CD14-positive monocyte (primary cell): ENCODE results near the gene TBXAS1. TPM values are rescaled to one million over a fixed set of nuclear protein-coding genes. Genes with fewer than 3 reads are reported as not detected.
A peak's percentile ranks its signal among the peaks of the same experiment; 100 is the strongest.

ENCODE experiments used
- DNase-seq, 3 donors: peaks; one replicate each; pipeline ENCODE4 v3.0.0-alpha.2; 2011 to 2022
- H2AFZ ChIP-seq: 2 replicates; pipeline ENCODE4 v1.6.0; 2012; ENCODE audit warnings: mild to moderate bottlenecking, low read depth, low read length, inconsistent platforms; ENCODE audit not compliant: insufficient read depth, poor library complexity, severe bottlenecking
- H3K27ac ChIP-seq, 2 donors: 1 replicate in 1 of 2; 2 replicates in 1 of 2; pipeline ENCODE4 v1.5.1; 2012 to 2013; ENCODE audit warnings: low read length in 2 of 2, control low read depth in 1 of 2, inconsistent platforms in 1 of 2, low read depth in 1 of 2, mild to moderate bottlenecking in 1 of 2
- H3K27me3 ChIP-seq, 2 donors: one replicate each; pipeline versions ENCODE4 v1.6.0 to v1.6.1; 2011 to 2013; ENCODE audit warnings: low read length in 2 of 2; ENCODE audit not compliant: control insufficient read depth in 2 of 2, insufficient read depth in 2 of 2
- H3K36me3 ChIP-seq, 2 donors: replicated peaks in 1 of 2; 1 replicate in 1 of 2; 2 replicates in 1 of 2; pipeline versions ENCODE4 v1.5.1 to v1.6.1; 2012 to 2013; ENCODE audit warnings: low read length in 2 of 2, control low read depth in 1 of 2, inconsistent platforms in 1 of 2, mild to moderate bottlenecking in 1 of 2; ENCODE audit not compliant: insufficient read depth in 2 of 2, control insufficient read depth in 1 of 2
- H3K4me1 ChIP-seq, 2 donors: 1 replicate in 1 of 2; 2 replicates in 1 of 2; pipeline versions ENCODE4 v1.5.1 to v1.6.1; 2012 to 2013; ENCODE audit warnings: low read length in 2 of 2, control low read depth in 1 of 2, inconsistent platforms in 1 of 2, mild to moderate bottlenecking in 1 of 2, moderate library complexity in 1 of 2; ENCODE audit not compliant: insufficient read depth in 2 of 2, control insufficient read depth in 1 of 2
- H3K4me2 ChIP-seq: replicated peaks from 2 replicates; pipeline ENCODE3; 2012; ENCODE audit warnings: low read length, moderate library complexity, mild to moderate bottlenecking; ENCODE audit not compliant: poor library complexity, severe bottlenecking; ENCODE audit errors: extremely low read depth
- H3K4me3 ChIP-seq, 3 experiments: fragments of 200-600 bp in 1 of 3; sonication (generic) in 1 of 3; replicated peaks in 1 of 3; 1 replicate in 2 of 3; 2 replicates in 1 of 3; pipeline ENCODE4 v1.5.1; 2011 to 2013; ENCODE audit warnings: low read length in 3 of 3, mild to moderate bottlenecking in 3 of 3, control low read depth in 2 of 3, low read depth in 2 of 3, inconsistent platforms in 1 of 3, moderate library complexity in 1 of 3
- H3K79me2 ChIP-seq: 2 replicates; pipeline ENCODE4 v1.6.0; 2012; ENCODE audit warnings: mild to moderate bottlenecking, control low read depth, inconsistent platforms, low read length, moderate library complexity; ENCODE audit not compliant: insufficient read depth
- H3K9ac ChIP-seq: 2 replicates; pipeline ENCODE4 v1.6.0; 2017; ENCODE audit warnings: low read length, mild to moderate bottlenecking; ENCODE audit not compliant: insufficient read depth, poor library complexity, severe bottlenecking
- H3K9me3 ChIP-seq, 2 donors: replicated peaks in 1 of 2; 1 replicate in 1 of 2; 2 replicates in 1 of 2; pipeline versions ENCODE4 v1.5.1 to v1.6.1; 2012 to 2013; ENCODE audit warnings: low read length in 2 of 2, control low read depth in 1 of 2; ENCODE audit not compliant: control insufficient read depth in 1 of 2, insufficient read depth in 1 of 2
- H4K20me1 ChIP-seq: 2 replicates; pipeline ENCODE4 v1.6.0; 2012; ENCODE audit warnings: mild to moderate bottlenecking, low read length, control low read depth, moderate library complexity; ENCODE audit not compliant: insufficient read depth
- H3K27ac Mint-ChIP-seq, 7 donors: one replicate each; pipeline ENCODE4 v1.8.0; 2020; ENCODE audit warnings: mild to moderate bottlenecking in 7 of 7, mixed read lengths in 7 of 7, moderate library complexity in 6 of 7, inconsistent platforms in 2 of 7
- H3K27me3 Mint-ChIP-seq, 3 donors: one replicate each; pipeline ENCODE4 v1.8.0; 2021 to 2022; ENCODE audit warnings: low read depth in 3 of 3, mild to moderate bottlenecking in 3 of 3, mixed read lengths in 3 of 3, moderate library complexity in 3 of 3, inconsistent platforms in 1 of 3
- H3K36me3 Mint-ChIP-seq, 2 donors: one replicate each; pipeline ENCODE4 v1.8.0; 2020; ENCODE audit warnings: mixed read lengths in 2 of 2, inconsistent platforms in 1 of 2, mild to moderate bottlenecking in 1 of 2
- H3K4me1 Mint-ChIP-seq: one replicate; pipeline ENCODE4 v1.8.0; 2020; ENCODE audit warnings: mild to moderate bottlenecking, mixed read lengths
- H3K4me3 Mint-ChIP-seq, 2 donors: one replicate each; pipeline ENCODE4 v1.8.0; 2020; ENCODE audit warnings: mild to moderate bottlenecking in 2 of 2, mixed read lengths in 2 of 2, moderate library complexity in 1 of 2
- H3K9me3 Mint-ChIP-seq, 7 donors: one replicate each; pipeline ENCODE4 v1.8.0; 2020 to 2022; ENCODE audit warnings: mixed read lengths in 7 of 7, mild to moderate bottlenecking in 6 of 7, moderate library complexity in 6 of 7, inconsistent platforms in 2 of 7
- WGBS: methylation state at CpG from one replicate; pipeline ENCODE4 v1.1.5; 2013; ENCODE audit warnings: missing lambda C conversion rate; ENCODE audit not compliant: insufficient coverage; 5-methylcytosine and 5-hydroxymethylcytosine counted together
- intact Hi-C, 2 donors: fragments of 100-400 bp; cut with micrococcal nuclease; formaldehyde crosslinking; loops; one replicate each; pipeline versions ENCODE4 v1.15.0 to v1.15.1; 2023
- polyA plus RNA-seq, 3 donors: library from polyadenylated mRNA; depleted of rRNA in 1 of 3; unstranded in 2 of 3; stranded (reverse) in 1 of 3; fragments of 300-500 nt in 2 of 3; fragments of >200 nt in 1 of 3; fragmentation: Illumina TruSeq in 2 of 3; gene quantifications; 1 replicate in 2 of 3; 2 replicates in 1 of 3; pipeline ENCODE4 v1.2.3, GENCODE V29; 2012 to 2021
- TF ChIP-seq, protein P1 (sequence below): fragments of 200-600 bp; IDR thresholded peaks from one replicate; pipeline ENCODE4 v1.8.0; 2022; ENCODE audit warnings: antibody characterized with exemption, mild to moderate bottlenecking

Gene TBXAS1
- polyA plus RNA-seq, 3 donors, result 289 to 335 (median 298) TPM

DNA sequence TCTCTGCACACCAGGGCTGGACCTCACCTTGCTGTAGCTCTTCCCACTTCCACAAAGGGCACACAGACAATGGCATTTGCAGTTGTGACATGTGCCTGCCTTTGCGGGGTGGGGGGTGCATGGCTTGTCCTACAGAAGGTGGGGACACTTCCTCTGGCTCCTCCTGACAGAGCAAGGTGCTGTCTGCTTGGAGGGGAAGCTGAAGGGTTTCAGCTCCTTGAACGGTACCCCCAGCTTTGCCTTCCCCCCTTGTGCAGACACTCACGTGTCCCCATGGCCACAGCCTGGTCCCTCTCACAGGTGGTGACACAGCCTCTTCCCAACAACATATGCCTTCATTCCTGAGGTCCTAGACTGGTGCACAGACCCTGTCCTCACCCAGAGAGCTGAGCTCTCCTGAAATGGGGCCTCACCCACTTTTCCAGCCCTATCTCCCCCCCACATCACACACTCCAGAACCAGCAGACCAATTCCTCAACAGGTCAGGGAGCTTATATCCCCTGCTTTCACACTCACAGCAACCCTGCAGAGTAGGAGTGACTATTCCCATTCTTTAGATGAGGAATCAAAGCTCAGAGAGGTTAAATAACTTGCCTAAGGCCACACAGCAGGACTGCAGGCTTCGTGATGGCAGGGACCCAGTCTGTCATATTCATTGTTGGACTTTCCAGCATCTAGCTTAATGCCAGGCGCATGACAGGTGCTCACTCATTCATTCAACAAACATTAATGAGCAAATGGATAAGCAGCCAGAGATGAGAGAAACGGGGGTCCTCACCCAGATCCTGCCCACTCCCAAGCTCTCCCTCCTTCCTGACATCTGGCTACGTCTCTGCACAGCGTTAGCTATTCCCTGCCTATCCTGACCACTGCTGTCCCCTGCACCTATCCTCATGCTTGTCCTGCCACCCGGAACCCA lies 189.3 kb downstream of the TBXAS1 start:
- peaks cover 62 to 77% of the 10 kb centered on the region in 2 donors for H3K36me3 Mint-ChIP-seq
- H3K27ac Mint-ChIP-seq, result peak overlapping the region in 1 of 7 donors; percentile 3
- Histone ChIP-seq H3K4me2 (no peak overlapping the region), H3K79me2 (no peaks in the 10 kb centered on the region), H3K36me3 (peaks cover 60 to 95% of the 10 kb centered on the region in 2 donors), H3K9ac (no peak overlapping the region), H3K27ac (no peak overlapping the region), H3K4me3 (no peak overlapping the region), H3K4me1 (no peaks in the 10 kb centered on the region), H3K9me3 (no peaks in the 10 kb centered on the region), H4K20me1 (peaks cover 81% of the 10 kb centered on the region), H2AFZ (no peak overlapping the region), H3K27me3 (no peaks in the 10 kb centered on the region)
- intact Hi-C loops, result no loop called here
- DNase-seq, result no peak
- peaks cover 2% of the 10 kb centered on the region in 3 donors for H3K27me3 Mint-ChIP-seq
- 85% methylated on average over 7 of the region's 9 CpGs for WGBS
- TF ChIP-seq, protein P1, sequence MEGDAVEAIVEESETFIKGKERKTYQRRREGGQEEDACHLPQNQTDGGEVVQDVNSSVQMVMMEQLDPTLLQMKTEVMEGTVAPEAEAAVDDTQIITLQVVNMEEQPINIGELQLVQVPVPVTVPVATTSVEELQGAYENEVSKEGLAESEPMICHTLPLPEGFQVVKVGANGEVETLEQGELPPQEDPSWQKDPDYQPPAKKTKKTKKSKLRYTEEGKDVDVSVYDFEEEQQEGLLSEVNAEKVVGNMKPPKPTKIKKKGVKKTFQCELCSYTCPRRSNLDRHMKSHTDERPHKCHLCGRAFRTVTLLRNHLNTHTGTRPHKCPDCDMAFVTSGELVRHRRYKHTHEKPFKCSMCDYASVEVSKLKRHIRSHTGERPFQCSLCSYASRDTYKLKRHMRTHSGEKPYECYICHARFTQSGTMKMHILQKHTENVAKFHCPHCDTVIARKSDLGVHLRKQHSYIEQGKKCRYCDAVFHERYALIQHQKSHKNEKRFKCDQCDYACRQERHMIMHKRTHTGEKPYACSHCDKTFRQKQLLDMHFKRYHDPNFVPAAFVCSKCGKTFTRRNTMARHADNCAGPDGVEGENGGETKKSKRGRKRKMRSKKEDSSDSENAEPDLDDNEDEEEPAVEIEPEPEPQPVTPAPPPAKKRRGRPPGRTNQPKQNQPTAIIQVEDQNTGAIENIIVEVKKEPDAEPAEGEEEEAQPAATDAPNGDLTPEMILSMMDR, result no peak
- H3K4me1 Mint-ChIP-seq, result no peaks in the 10 kb centered on the region
- H3K9me3 Mint-ChIP-seq, result peaks cover 0 to 2% (median 0%) of the 10 kb centered on the region in 7 donors
- no peak overlapping the region for H3K4me3 Mint-ChIP-seq

DNA sequence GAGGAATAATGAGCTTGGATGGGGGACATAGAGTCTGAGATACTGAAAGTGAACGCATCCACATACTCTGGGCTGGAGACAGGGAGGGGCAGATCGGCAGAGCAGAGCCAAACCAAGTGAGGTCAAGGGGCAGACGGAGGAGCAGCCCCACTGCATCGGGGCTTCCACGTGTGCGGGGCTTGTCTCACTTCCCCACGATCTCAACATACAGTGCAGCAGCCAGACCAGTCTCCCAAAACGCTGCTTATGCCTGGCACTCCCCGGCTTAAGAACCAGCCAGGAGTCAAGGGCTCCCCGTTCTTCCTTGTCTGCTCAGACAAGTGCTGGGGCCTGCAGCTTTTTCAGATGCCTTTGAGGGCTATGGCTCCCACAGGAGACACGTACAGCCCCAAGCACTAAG lies 190.1 kb downstream of the TBXAS1 start:
- Histone ChIP-seq H3K9ac (no peak overlapping the region), H3K27ac (no peak overlapping the region), H3K79me2 (no peaks in the 10 kb centered on the region), H3K4me3 (no peak overlapping the region), H3K4me2 (no peak overlapping the region), H2AFZ (no peak overlapping the region), H3K27me3 (no peaks in the 10 kb centered on the region), H4K20me1 (peaks cover 80% of the 10 kb centered on the region), H3K4me1 (no peaks in the 10 kb centered on the region), H3K36me3 (peaks cover 52 to 95% of the 10 kb centered on the region in 2 donors), H3K9me3 (no peaks in the 10 kb centered on the region)
- H3K27ac Mint-ChIP-seq, result no peak overlapping the region
- intact Hi-C loops, result no loop called here
- TF ChIP-seq, protein P1, result no peak
- 93% methylated on average over 11 of the region's 11 CpGs for WGBS
- peaks cover 60 to 76% of the 10 kb centered on the region in 2 donors for H3K36me3 Mint-ChIP-seq
- peaks cover under 1 to 2% (median 2%) of the 10 kb centered on the region in 3 donors for H3K27me3 Mint-ChIP-seq
- DNase-seq, result no peak
- no peak overlapping the region for H3K4me3 Mint-ChIP-seq
- H3K9me3 Mint-ChIP-seq, result peaks cover 0 to 2% (median 0%) of the 10 kb centered on the region in 7 donors
- H3K4me1 Mint-ChIP-seq, result no peaks in the 10 kb centered on the region
